Activated T-cell treated with anti-CD3 and anti-CD28 coated beads, Interleukin-2, amount 50 U/mL, for 72 hours (primary cell): Measurements from ENCODE around the gene TSC2. TPM values are rescaled to one million over a fixed set of nuclear protein-coding genes. Genes with fewer than 3 reads are reported as not detected.

ENCODE experiments used
- ATAC-seq, 2 donors: fragments of 150-1000 bp; cut with Tn5 transposase; replicated peaks in 1 of 2; 2 replicates each; pipeline ENCODE4 v1.10.0; 2021; ENCODE audit warnings: moderate library complexity in 2 of 2, mild to moderate bottlenecking in 1 of 2
- DNase-seq, 2 donors: peaks; one replicate each; pipeline ENCODE4 v3.0.0; 2021 to 2022; ENCODE audit warnings: mixed read lengths in 1 of 2
- H3K27ac Mint-ChIP-seq: one replicate; pipeline ENCODE4 v1.8.0; 2022; ENCODE audit warnings: mild to moderate bottlenecking, moderate library complexity, mixed read lengths
- H3K27me3 Mint-ChIP-seq: one replicate; pipeline ENCODE4 v1.8.0; 2022; ENCODE audit warnings: low read depth, mixed read lengths
- H3K36me3 Mint-ChIP-seq, 2 donors: one replicate each; pipeline ENCODE4 v1.8.0; 2022; ENCODE audit warnings: mixed read lengths in 2 of 2, mild to moderate bottlenecking in 1 of 2; ENCODE audit not compliant: insufficient read depth in 2 of 2
- H3K4me1 Mint-ChIP-seq: one replicate; pipeline ENCODE4 v1.8.0; 2022; ENCODE audit warnings: low read depth, mixed read lengths
- H3K4me3 Mint-ChIP-seq, 2 donors: one replicate each; pipeline ENCODE4 v1.8.0; 2022; ENCODE audit warnings: mild to moderate bottlenecking in 2 of 2, mixed read lengths in 2 of 2, moderate library complexity in 2 of 2
- H3K9me3 Mint-ChIP-seq, 2 donors: one replicate each; pipeline ENCODE4 v1.8.0; 2022; ENCODE audit warnings: mixed read lengths in 2 of 2
- total RNA-seq, 2 donors: library from RNA; stranded (reverse); gene quantifications; one replicate each; pipeline ENCODE4 v1.2.3, GENCODE V29; 2022

The TSC2 gene
- total RNA-seq, 2 donors from 2014 or later: 96.6 to 98.4 TPM

DNA sequence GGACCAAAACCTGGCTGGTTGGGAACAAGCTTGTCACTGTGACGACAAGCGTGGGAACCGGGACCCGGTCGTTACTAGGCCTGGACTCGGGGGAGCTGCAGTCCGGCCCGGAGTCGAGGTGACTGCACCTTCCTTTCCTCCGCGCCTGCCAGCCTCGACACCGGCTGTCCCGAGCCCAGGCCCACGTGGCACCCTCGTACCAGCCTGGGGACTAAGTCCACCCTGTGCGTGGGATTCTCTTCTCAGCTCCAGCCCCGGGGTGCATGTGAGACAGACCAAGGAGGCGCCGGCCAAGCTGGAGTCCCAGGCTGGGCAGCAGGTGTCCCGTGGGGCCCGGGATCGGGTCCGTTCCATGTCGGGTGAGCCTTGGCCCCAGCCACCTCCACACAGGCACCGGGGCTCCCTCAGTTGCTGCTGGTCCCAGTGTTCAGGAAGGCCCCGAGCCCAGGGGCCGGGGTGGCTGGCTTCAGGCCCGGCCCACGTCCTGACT is 31.6 kb downstream of the TSC2 start:
- H3K36me3 Mint-ChIP-seq: peaks cover 0 to 1% of the 10 kb centered on the region in 2 donors
- no peak overlapping the region for H3K4me3 Mint-ChIP-seq
- H3K27ac Mint-ChIP-seq: no peak overlapping the region
- no peaks in the 10 kb centered on the region for H3K9me3 Mint-ChIP-seq
- ATAC-seq: no peak
- no peaks in the 10 kb centered on the region for H3K27me3 Mint-ChIP-seq
- DNase-seq: no peak
- H3K4me1 Mint-ChIP-seq: no peaks in the 10 kb centered on the region

- no peak for ATAC-seq
- Mint-ChIP-seq H3K27ac (no peak overlapping the region), H3K4me3 (no peak overlapping the region), H3K9me3 (no peaks in the 10 kb centered on the region), H3K4me1 (no peaks in the 10 kb centered on the region), H3K27me3 (no peaks in the 10 kb centered on the region), H3K36me3 (peaks cover 0 to 1% of the 10 kb centered on the region in 2 donors)
- DNase-seq: no peak
Measured at GRCh38 chr16:2079991-2080390, 32.2 kb downstream of the TSC2 start.

GRCh38 chr16:2081201-2082084 is 33.7 kb downstream of the TSC2 start:
- H3K4me1 Mint-ChIP-seq: no peaks in the 10 kb centered on the region

DNA sequence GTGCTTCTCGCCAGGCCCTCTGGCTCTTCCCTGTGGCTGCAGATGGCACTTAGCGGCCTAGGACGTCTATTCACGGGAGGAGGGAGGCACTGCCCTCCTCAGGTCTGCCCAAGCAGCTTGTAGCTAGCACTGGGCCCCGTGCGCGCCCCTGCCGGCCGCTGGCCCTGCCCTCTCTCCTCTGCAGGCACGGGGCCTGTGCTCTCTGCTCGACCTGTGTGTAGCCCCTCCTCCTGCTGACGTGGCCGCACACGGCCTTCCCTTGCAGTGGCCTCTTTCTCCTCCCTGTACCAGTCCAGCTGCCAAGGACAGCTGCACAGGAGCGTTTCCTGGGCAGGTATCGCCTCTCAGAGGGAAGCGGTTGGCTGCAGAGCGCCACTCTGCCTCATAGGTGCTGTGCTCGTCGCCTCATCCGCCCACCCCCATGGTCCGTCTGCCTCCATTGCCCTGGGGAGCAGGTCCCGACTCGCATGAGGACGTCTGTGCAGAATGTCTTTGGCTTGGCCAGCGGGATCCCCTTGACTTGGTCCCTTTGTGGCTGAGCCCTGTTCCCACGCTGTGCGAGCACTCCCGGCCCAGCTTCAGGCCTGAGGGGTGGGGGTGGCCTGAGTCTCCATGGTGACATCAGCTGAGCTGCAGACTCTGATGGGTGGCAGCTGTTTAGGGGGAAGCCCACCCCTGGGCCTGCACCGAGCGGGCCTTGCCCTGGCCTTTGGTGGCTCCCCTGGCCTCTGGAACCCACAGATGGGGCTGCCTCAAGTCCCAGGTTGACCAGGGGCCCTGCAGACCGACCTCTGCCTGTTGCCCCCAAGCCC is 34.6 kb downstream of the TSC2 start:
- Mint-ChIP-seq H3K4me3 (no peak overlapping the region), H3K4me1 (no peaks in the 10 kb centered on the region), H3K27ac (no peak overlapping the region), H3K9me3 (no peaks in the 10 kb centered on the region), H3K36me3 (peaks cover 0 to under 1% of the 10 kb centered on the region in 2 donors), H3K27me3 (no peaks in the 10 kb centered on the region)
- DNase-seq (no peak), ATAC-seq (no peak)

More at GRCh38 chr16:2081201-2082084, 33.7 kb downstream of the TSC2 start:
- ATAC-seq: no peak
- H3K9me3 Mint-ChIP-seq: no peaks in the 10 kb centered on the region
- no peaks in the 10 kb centered on the region for H3K27me3 Mint-ChIP-seq
- no peak for DNase-seq
- H3K27ac Mint-ChIP-seq: no peak overlapping the region
- H3K36me3 Mint-ChIP-seq: peaks cover 0 to 1% of the 10 kb centered on the region in 2 donors
- H3K4me3 Mint-ChIP-seq: no peak overlapping the region

GRCh38 chr16:2082983-2083364 is 35.2 kb downstream of the TSC2 start:
- Mint-ChIP-seq H3K27me3 (no peaks in the 10 kb centered on the region), H3K36me3 (no peaks in the 10 kb centered on the region), H3K9me3 (no peaks in the 10 kb centered on the region), H3K27ac (no peak overlapping the region), H3K4me3 (no peak overlapping the region), H3K4me1 (no peaks in the 10 kb centered on the region)
- DNase-seq: no peak
- no peak for ATAC-seq

DNA sequence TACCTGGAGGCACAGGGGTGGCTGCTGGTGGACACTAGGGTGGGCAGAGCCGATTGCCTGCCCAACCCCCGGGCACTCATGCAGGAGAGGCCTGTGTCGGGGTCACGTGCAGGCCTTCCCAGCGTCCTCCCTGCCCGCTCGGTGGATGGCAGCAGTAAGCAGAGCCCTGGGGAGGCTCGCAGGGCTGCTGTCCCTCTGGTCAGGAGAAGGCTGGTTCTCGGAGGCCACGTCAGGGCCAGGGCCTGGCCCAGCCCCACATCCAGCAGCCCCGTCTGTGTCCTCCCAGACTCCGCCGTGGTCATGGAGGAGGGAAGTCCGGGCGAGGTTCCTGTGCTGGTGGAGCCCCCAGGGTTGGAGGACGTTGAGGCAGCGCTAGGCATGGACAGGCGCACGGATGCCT is 35.6 kb downstream of the TSC2 start:
- no peak overlapping the region for H3K4me3 Mint-ChIP-seq
- H3K27me3 Mint-ChIP-seq: no peaks in the 10 kb centered on the region
- ATAC-seq (no peak), DNase-seq (no peak)
- H3K4me1 Mint-ChIP-seq: no peaks in the 10 kb centered on the region
- no peaks in the 10 kb centered on the region for H3K36me3 Mint-ChIP-seq
- no peak overlapping the region for H3K27ac Mint-ChIP-seq
- no peaks in the 10 kb centered on the region for H3K9me3 Mint-ChIP-seq

- DNase-seq: no peak
- no peaks in the 10 kb centered on the region for H3K36me3 Mint-ChIP-seq
- no peaks in the 10 kb centered on the region for H3K4me1 Mint-ChIP-seq
- H3K9me3 Mint-ChIP-seq: no peaks in the 10 kb centered on the region
- H3K27me3 Mint-ChIP-seq: no peaks in the 10 kb centered on the region
- H3K4me3 Mint-ChIP-seq: no peak overlapping the region
- no peak overlapping the region for H3K27ac Mint-ChIP-seq
- peak in 1 of 2 donors; percentile 3 for ATAC-seq
Measured at GRCh38 chr16:2083876-2084780, 36.3 kb downstream of the TSC2 start.

DNA sequence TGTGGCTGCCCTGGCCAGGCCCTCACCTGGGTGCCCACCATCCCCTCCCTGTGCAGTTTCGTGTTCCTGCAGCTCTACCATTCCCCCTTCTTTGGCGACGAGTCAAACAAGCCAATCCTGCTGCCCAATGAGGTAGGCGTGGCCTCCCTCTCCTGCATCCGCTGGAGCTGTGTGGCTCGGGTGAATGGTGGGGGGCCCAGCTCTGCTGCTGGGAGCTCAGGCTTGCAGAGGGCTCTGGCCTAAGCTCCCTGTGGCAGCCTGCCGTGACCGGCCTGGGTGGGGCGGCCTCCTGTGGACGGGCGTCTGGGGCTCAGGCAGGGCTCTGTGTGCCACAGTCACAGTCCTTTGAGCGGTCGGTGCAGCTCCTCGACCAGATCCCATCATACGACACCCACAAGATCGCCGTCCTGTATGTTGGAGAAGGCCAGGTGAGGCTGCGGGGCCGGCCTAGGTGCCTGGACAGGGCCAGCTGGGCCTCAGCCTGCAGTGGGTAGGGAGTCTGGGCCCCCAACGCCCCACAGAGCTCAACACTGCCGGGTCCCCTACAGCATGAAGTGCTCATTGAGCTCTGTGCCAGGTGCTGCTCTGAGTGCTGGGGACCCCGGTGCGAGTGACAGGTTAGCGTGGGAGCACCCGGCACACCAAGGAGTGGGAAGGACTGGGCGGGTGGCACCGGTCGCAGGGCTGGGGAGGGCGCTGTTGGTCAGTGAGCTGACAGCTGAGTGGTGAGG is 37.3 kb downstream of the TSC2 start:
- H3K27me3 Mint-ChIP-seq: no peaks in the 10 kb centered on the region
- no peaks in the 10 kb centered on the region for H3K9me3 Mint-ChIP-seq
- no peaks in the 10 kb centered on the region for H3K4me1 Mint-ChIP-seq
- no peak for ATAC-seq
- DNase-seq: no peak
- no peak overlapping the region for H3K27ac Mint-ChIP-seq
- H3K4me3 Mint-ChIP-seq: no peak overlapping the region
- H3K36me3 Mint-ChIP-seq: no peaks in the 10 kb centered on the region

DNA sequence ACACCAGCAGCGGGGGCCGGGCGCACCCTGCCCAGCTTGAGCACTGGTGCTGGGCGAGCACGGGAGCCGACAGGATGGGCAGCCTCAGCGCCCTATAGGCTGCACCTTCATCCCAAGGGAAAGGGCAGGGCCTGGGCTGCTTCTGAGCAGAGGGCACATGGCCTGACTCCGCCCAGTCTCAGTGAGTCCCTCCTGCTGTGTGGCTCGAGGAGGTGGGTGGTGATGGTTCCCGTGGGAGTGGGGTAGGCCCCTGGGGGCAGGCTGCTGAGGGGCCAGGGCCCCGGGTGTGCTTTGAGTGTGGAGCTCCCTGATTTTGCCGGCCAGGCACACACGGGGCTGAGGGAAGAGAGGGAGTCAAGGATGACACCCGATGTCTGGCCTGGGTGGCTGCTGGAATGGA is 37.9 kb downstream of the TSC2 start:
- Mint-ChIP-seq H3K36me3 (no peaks in the 10 kb centered on the region), H3K4me3 (no peak overlapping the region), H3K4me1 (no peaks in the 10 kb centered on the region), H3K27me3 (no peaks in the 10 kb centered on the region), H3K9me3 (no peaks in the 10 kb centered on the region), H3K27ac (no peak overlapping the region)
- ATAC-seq (no peak), DNase-seq (no peak)

DNA sequence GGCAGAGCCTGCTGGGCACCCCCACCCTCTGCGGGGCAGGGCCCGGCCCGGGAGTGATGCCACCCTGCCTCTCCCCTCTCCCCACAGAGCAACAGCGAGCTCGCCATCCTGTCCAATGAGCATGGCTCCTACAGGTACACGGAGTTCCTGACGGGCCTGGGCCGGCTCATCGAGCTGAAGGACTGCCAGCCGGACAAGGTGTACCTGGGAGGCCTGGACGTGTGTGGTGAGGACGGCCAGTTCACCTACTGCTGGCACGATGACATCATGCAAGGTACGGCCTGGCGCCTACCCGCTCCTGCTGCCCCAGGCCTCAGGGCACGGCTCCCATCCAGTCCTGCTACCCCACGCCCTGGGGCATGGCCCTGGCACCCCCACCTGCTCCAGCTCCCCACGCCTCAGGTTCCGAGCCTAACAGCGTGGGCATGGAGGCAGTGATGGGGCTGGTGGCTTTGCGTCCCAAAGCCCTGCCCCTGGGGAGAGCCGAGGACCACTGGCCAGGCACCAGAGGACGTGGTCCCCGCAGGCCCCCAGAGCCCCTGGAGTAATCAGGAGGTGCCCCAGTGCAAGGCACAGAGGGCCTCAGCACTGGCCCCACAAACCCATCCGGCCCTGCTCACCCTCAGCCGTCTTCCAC is 38.4 kb downstream of the TSC2 start:
- Mint-ChIP-seq H3K27ac (no peak overlapping the region), H3K27me3 (no peaks in the 10 kb centered on the region)
- no peak for DNase-seq

GRCh38 chr16:2086812-2087747 is 39.3 kb downstream of the TSC2 start:
- Mint-ChIP-seq H3K27me3 (no peaks in the 10 kb centered on the region), H3K4me3 (no peak overlapping the region), H3K36me3 (no peaks in the 10 kb centered on the region), H3K9me3 (no peaks in the 10 kb centered on the region), H3K4me1 (no peaks in the 10 kb centered on the region), H3K27ac (no peak overlapping the region)
- DNase-seq: no peak
- ATAC-seq: no peak

More for the DNA sequence above, 38.4 kb downstream of the TSC2 start:
- no peak for ATAC-seq
- no peaks in the 10 kb centered on the region for H3K36me3 Mint-ChIP-seq
- no peak overlapping the region for H3K4me3 Mint-ChIP-seq
- no peaks in the 10 kb centered on the region for H3K4me1 Mint-ChIP-seq
- no peaks in the 10 kb centered on the region for H3K9me3 Mint-ChIP-seq
